ENCODE results near the gene ORC4.
A peak's percentile ranks its signal among the peaks of the same experiment; 100 is the strongest.
"Not testable (repeated sequence)": the region's sequence is repeated elsewhere in the genome, so short reads cannot be mapped to it uniquely, and the experiment has no call there.

ORC4 gene

GRCh38 chr2:148008411-148008810 lies 12.1 kb downstream of the ORC4 start:
- not testable (repeated sequence) for H3K79me2 ChIP-seq (ENCODE audit: control insufficient read depth, insufficient read depth, low read length, poor library complexity); DNase-seq; H3K14ac ChIP-seq (ENCODE audit: low read length); H4K8ac ChIP-seq (ENCODE audit: low read depth, low read length); H2BK120ac ChIP-seq (ENCODE audit: insufficient read depth, low read length, poor library complexity); H3K4me3 ChIP-seq (ENCODE audit: low read depth, low read length); H3K79me1 ChIP-seq (ENCODE audit: low read length); H3K23ac ChIP-seq (ENCODE audit: low read length); H2AFZ ChIP-seq (ENCODE audit: insufficient read depth, low read length, poor library complexity); H3K4me2 ChIP-seq (ENCODE audit: low read length); H2BK5ac ChIP-seq (ENCODE audit: low read depth, low read length, poor library complexity); H4K91ac ChIP-seq (ENCODE audit: low read depth, low read length); H2AK5ac ChIP-seq (ENCODE audit: low read length); H4K12ac ChIP-seq (ENCODE audit: low read depth, low read length); H3K27ac ChIP-seq (ENCODE audit: low read depth, low read length); H3K9me3 ChIP-seq (ENCODE audit: insufficient read depth, low read depth, low read length); H3K27me3 ChIP-seq (ENCODE audit: insufficient read depth, low read length); H3K9ac ChIP-seq (ENCODE audit: low read length); H3K18ac ChIP-seq (ENCODE audit: low read length); H3K4me1 ChIP-seq (ENCODE audit: control insufficient read depth in 1 of 2, insufficient read depth in 2 of 2, low read length in 2 of 2); H3K36me3 ChIP-seq (ENCODE audit: control insufficient read depth in 1 of 2, insufficient read depth in 2 of 2, low read length in 2 of 2); H2BK12ac ChIP-seq (ENCODE audit: low read length)
- no CpG with 5 or more reads among the region's 7 CpGs for WGBS (ENCODE audit: extremely low coverage, insufficient coverage, insufficient read length)
- H3K4ac ChIP-seq (ENCODE audit: low read depth, low read length), result peak overlapping the region; percentile 86

GRCh38 chr2:148007219-148007900 lies 13.2 kb downstream of the ORC4 start:
- no peak overlapping the region for H3K4me3 ChIP-seq (ENCODE audit: low read depth, low read length)
- no peak overlapping the region for H3K4me2 ChIP-seq (ENCODE audit: low read length)
- no peak overlapping the region for H3K27ac ChIP-seq (ENCODE audit: low read depth, low read length)
- no peaks in the 10 kb centered on the region for H3K36me3 ChIP-seq (ENCODE audit: control insufficient read depth in 1 of 2, insufficient read depth in 2 of 2, low read length in 2 of 2)
- no CpG with 5 or more reads among the region's 5 CpGs for WGBS (ENCODE audit: extremely low coverage, insufficient coverage, insufficient read length)
- no peak overlapping the region for H3K23ac ChIP-seq (ENCODE audit: low read length)
- H3K79me2 ChIP-seq (ENCODE audit: control insufficient read depth, insufficient read depth, low read length, poor library complexity), result no peaks in the 10 kb centered on the region
- H3K9ac ChIP-seq (ENCODE audit: low read length), result no peak overlapping the region
- no peaks in the 10 kb centered on the region for H3K4me1 ChIP-seq (ENCODE audit: control insufficient read depth in 1 of 2, insufficient read depth in 2 of 2, low read length in 2 of 2)
- H2AK5ac ChIP-seq (ENCODE audit: low read length), result no peak overlapping the region
- no peak overlapping the region for H2AFZ ChIP-seq (ENCODE audit: insufficient read depth, low read length, poor library complexity)
- no peak overlapping the region for H4K12ac ChIP-seq (ENCODE audit: low read depth, low read length)
- no peak for DNase-seq
- no peaks in the 10 kb centered on the region for H3K27me3 ChIP-seq (ENCODE audit: insufficient read depth, low read length)
- H2BK12ac ChIP-seq (ENCODE audit: low read length), result no peak overlapping the region
- no peak overlapping the region for H4K8ac ChIP-seq (ENCODE audit: low read depth, low read length)
- H3K9me3 ChIP-seq (ENCODE audit: insufficient read depth, low read depth, low read length), result no peaks in the 10 kb centered on the region
- no peaks in the 10 kb centered on the region for H3K79me1 ChIP-seq (ENCODE audit: low read length)
- no peak overlapping the region for H2BK5ac ChIP-seq (ENCODE audit: low read depth, low read length, poor library complexity)
- H3K14ac ChIP-seq (ENCODE audit: low read length), result no peak overlapping the region
- H4K91ac ChIP-seq (ENCODE audit: low read depth, low read length), result no peak overlapping the region
- no peak overlapping the region for H2BK120ac ChIP-seq (ENCODE audit: insufficient read depth, low read length, poor library complexity)
- no peak overlapping the region for H3K18ac ChIP-seq (ENCODE audit: low read length)
- no peak overlapping the region for H3K4ac ChIP-seq (ENCODE audit: low read depth, low read length)

- WGBS (ENCODE audit: extremely low coverage, insufficient coverage, insufficient read length), result no CpG with 5 or more reads among the region's 6 CpGs
- Histone ChIP-seq H3K23ac (ENCODE audit: low read length) (no peak overlapping the region), H3K79me2 (ENCODE audit: control insufficient read depth, insufficient read depth, low read length, poor library complexity) (no peaks in the 10 kb centered on the region), H3K4me1 (ENCODE audit: control insufficient read depth in 1 of 2, insufficient read depth in 2 of 2, low read length in 2 of 2) (no peaks in the 10 kb centered on the region), H4K12ac (ENCODE audit: low read depth, low read length) (no peak overlapping the region), H3K4me3 (ENCODE audit: low read depth, low read length) (no peak overlapping the region), H2AFZ (ENCODE audit: insufficient read depth, low read length, poor library complexity) (no peak overlapping the region), H3K4ac (ENCODE audit: low read depth, low read length) (peak overlapping the region; percentile 27), H3K27me3 (ENCODE audit: insufficient read depth, low read length) (no peaks in the 10 kb centered on the region), H3K27ac (ENCODE audit: low read depth, low read length) (no peak overlapping the region), H3K18ac (ENCODE audit: low read length) (no peak overlapping the region), H2AK5ac (ENCODE audit: low read length) (no peak overlapping the region), H3K9ac (ENCODE audit: low read length) (no peak overlapping the region), H2BK120ac (ENCODE audit: insufficient read depth, low read length, poor library complexity) (no peak overlapping the region), H2BK5ac (ENCODE audit: low read depth, low read length, poor library complexity) (no peak overlapping the region), H4K8ac (ENCODE audit: low read depth, low read length) (no peak overlapping the region), H3K4me2 (ENCODE audit: low read length) (no peak overlapping the region), H2BK12ac (ENCODE audit: low read length) (no peak overlapping the region), H3K36me3 (ENCODE audit: control insufficient read depth in 1 of 2, insufficient read depth in 2 of 2, low read length in 2 of 2) (no peaks in the 10 kb centered on the region), H3K79me1 (ENCODE audit: low read length) (no peaks in the 10 kb centered on the region), H3K14ac (ENCODE audit: low read length) (no peak overlapping the region), H3K9me3 (ENCODE audit: insufficient read depth, low read depth, low read length) (no peaks in the 10 kb centered on the region), H4K91ac (ENCODE audit: low read depth, low read length) (no peak overlapping the region)
- DNase-seq, result no peak
Observed at GRCh38 chr2:148006249-148007007, 14.1 kb downstream of the ORC4 start.

- H3K4me3 ChIP-seq (ENCODE audit: low read depth, low read length); H3K4ac ChIP-seq (ENCODE audit: low read depth, low read length); H2BK5ac ChIP-seq (ENCODE audit: low read depth, low read length, poor library complexity); H3K18ac ChIP-seq (ENCODE audit: low read length); H2AFZ ChIP-seq (ENCODE audit: insufficient read depth, low read length, poor library complexity); H4K8ac ChIP-seq (ENCODE audit: low read depth, low read length); H4K12ac ChIP-seq (ENCODE audit: low read depth, low read length); H3K9me3 ChIP-seq (ENCODE audit: insufficient read depth, low read depth, low read length); H3K27me3 ChIP-seq (ENCODE audit: insufficient read depth, low read length); H3K4me1 ChIP-seq (ENCODE audit: control insufficient read depth in 1 of 2, insufficient read depth in 2 of 2, low read length in 2 of 2); H2AK5ac ChIP-seq (ENCODE audit: low read length); H3K36me3 ChIP-seq (ENCODE audit: control insufficient read depth in 1 of 2, insufficient read depth in 2 of 2, low read length in 2 of 2); H3K79me1 ChIP-seq (ENCODE audit: low read length); H3K79me2 ChIP-seq (ENCODE audit: control insufficient read depth, insufficient read depth, low read length, poor library complexity); H3K4me2 ChIP-seq (ENCODE audit: low read length); H3K14ac ChIP-seq (ENCODE audit: low read length); H2BK120ac ChIP-seq (ENCODE audit: insufficient read depth, low read length, poor library complexity); H4K91ac ChIP-seq (ENCODE audit: low read depth, low read length); H3K27ac ChIP-seq (ENCODE audit: low read depth, low read length); H2BK12ac ChIP-seq (ENCODE audit: low read length); H3K9ac ChIP-seq (ENCODE audit: low read length); DNase-seq; H3K23ac ChIP-seq (ENCODE audit: low read length): not testable (repeated sequence)
Observed at GRCh38 chr2:148002420-148002819, 18.1 kb downstream of the ORC4 start.

All from trophoblast cell (in vitro differentiated cells and primary cell).